GM19455 (cell line): Measurements from ENCODE around the gene ARPC5.
"Not testable (repeated sequence)": the region's sequence is repeated elsewhere in the genome, so short reads cannot be mapped to it uniquely, and the experiment has no call there.

Experiments
- ATAC-seq: cut with Tn5 transposase; IDR thresholded peaks from one replicate; pipeline ENCODE4 v1.9.1; 2021; ENCODE audit not compliant: unreplicated experiment

Gene ARPC5

DNA sequence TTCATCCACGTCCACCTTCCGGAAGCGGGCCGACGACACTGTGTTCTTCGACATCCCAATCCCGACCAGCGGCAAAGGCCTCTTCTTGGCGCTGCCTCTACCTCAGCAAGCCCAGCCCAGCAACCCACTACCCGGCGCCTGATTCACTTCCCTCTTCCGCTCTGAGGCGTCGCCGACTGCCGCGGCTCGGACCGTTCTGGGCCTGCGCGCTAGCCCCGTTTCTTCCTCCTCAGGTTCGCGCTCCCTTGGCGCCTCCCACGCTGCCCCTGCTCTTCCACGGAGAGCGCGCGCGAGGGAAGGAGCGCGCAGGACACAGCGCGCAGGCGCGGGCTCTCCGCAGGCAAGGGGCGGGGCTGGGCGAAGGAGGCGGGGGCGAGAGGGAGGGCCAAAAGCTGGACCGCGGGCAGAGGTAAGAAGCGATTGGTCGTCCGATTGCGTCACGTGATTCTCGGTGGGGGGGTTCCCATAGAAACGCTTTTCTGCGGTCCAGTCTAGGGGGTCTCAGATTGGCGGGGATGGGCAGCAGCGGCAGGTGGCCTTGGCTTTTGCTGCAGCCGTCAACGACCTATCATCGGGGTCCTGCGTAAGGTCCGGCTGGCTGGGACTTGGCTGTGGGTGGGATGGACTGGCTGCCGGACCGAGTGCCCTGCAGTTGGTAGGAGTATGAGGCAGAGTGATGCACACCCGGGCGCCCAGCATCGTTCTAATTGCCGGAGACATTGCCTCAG is at the start of gene ARPC5:
Gene ARPC5 (minus strand): TSS at position 178 of the 728 bp plus-strand sequence. CDS start 124 bp downstream, at position 54.
- peak; percentile 85 for ATAC-seq

DNA sequence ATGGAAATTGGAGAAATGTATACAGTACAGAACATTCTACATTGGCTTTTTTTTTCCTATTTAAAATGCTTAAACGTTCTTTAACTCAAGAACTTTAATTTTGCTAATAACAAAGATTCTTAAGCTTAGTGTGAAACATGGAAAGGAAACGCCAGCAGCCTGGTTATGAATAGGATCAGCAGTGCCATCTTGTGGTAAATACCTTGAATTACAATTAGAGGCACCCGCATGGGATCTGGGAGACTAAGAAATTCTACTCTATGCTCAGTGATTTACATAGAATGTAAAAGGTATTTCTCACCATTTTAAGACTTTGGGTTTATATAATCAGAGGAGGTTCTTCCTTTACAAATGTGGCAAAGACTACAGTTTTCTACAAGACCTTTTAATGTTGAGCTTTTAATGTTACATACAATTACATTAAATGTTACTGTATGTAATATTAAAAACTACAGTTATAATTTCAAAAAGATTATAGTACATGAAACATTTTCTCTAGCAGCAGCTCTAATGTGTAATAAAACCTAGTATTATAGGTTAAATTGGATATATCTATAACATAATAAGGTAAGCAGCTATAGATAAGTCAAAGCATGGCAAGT is 49.6 kb upstream of the ARPC5 start:
- ATAC-seq, result peak; percentile 61

DNA sequence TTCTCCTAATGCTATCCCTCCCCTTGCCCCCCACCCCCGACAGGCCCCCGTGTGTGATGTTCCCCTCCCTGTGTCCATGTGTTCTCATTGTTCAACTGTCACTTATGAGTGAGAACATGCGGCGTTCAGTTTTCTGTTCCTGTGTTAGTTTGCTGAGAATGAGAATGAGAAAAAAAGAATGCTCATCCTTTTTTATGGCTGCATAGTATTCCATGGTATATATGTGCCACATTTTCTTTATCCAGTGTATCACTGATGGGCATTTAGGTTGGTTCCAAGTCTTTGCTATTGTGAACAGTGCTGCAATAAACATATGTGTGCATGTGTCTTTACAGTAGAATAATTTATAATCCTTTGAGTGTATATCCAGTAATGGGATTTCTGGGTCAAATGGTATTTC is 43.8 kb upstream of the ARPC5 start:
- not testable (repeated sequence) for ATAC-seq

DNA sequence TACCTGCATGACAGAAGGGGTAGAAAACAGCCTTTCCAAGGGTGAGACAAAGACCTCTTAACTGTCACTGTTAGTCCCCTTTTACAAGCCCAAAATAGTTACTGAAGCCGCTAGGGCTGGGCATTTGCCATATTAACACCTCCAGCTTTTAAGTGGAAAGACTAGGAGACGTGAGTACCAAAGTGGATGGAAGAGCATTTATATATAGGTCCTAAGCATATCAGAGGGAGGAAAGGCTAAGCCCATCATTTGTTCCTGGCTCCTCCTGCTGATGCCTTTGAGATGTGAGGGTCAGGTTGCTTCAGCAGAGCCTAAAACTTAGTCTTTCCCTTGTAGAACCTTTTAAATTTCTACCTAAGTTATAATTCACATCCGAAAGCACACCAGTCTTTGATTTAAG is 43.2 kb upstream of the ARPC5 start:
- ATAC-seq, result no peak

DNA sequence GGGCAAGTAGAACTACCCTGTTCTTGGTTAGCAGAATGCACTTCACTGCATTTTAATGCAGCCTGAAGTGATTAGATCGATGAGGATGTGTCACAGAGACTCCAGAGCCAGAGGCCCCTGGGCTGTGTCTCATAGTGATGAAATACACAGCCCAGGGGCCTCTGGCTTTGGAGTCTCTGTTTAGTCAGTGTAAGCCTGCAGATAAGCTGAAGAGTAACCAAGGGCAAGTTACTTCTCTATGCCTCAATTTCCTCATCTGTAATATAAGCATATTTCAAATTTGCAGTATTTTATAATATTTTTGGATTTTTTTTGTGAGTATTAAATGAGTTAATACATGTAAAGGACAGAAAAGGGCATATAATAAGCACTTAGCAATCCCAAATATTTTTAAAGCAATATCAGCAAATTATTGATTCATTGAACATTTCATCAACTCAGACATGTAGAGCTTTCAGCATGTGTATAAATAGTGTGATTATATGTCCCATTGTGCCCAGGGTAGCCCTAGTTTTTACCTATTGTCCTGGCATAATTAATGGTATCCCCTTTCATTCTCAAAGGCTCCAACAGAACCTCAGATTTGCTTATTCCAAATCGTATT is 41.1 kb upstream of the ARPC5 start:
- no peak for ATAC-seq

GRCh38 chr1:183675883-183676585 is 40.5 kb upstream of the ARPC5 start:
- no peak for ATAC-seq

- ATAC-seq, result no peak
These were observed 39.8 kb upstream of the ARPC5 start for GRCh38 chr1:183675381-183675780.

DNA sequence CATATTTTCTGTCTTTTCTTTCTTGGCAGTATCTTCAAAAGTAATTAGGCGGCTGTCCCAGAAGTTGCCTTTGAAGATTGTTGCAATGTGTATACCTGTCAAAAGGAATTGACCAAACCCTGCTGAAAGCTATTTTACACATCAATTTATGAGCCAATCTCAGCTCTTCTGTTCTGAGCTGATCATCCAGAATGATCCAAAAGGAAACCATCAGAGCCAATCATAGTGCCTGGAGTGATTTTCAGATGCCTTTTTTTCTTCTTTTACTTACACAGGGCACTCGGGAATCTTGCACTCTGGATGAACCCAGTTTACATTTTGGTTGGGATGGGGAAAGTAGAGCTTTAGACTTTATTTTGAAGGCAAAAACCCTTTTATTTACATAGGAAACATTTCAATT is 39.3 kb upstream of the ARPC5 start:
- ATAC-seq, result no peak

GRCh38 chr1:183674339-183674738 is 38.8 kb upstream of the ARPC5 start:
- no peak for ATAC-seq

DNA sequence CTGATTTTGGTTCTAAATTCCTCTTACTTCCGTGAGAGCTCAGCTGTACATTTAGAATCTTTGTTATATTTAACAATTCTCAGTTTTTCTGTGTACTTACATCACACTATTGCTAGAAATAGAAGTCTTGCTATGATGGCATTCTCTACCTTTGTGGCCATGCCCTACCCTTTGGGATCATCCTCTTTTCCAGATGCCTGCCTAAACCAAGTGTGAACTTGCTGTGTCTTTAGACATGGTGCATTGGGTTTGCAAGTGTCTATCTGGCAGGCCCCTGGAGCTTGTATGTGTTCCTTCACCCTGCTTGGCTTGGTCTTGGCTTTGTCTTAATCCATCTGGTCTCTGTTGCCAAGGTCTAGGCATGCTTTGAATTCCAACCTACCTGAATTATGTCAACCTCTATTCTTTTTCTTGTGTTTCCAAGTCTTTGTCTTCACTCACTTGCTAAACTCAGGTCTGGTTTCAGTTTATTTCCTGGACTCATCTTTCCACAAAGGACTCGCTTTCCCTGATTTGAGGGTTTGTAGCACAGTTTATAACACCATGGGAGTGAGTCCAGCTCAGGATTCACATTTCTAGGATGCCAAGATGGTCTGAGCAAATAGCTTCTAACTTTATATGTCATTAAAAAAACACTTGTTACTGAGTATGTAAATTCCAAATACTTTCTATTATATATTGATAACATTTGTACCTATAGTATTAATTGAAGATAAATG is 38.2 kb upstream of the ARPC5 start:
- no peak for ATAC-seq

GRCh38 chr1:183670169-183670568 is 34.6 kb upstream of the ARPC5 start:
- no peak for ATAC-seq

GRCh38 chr1:183656355-183656754 is 20.8 kb upstream of the ARPC5 start:
- no peak for ATAC-seq

DNA sequence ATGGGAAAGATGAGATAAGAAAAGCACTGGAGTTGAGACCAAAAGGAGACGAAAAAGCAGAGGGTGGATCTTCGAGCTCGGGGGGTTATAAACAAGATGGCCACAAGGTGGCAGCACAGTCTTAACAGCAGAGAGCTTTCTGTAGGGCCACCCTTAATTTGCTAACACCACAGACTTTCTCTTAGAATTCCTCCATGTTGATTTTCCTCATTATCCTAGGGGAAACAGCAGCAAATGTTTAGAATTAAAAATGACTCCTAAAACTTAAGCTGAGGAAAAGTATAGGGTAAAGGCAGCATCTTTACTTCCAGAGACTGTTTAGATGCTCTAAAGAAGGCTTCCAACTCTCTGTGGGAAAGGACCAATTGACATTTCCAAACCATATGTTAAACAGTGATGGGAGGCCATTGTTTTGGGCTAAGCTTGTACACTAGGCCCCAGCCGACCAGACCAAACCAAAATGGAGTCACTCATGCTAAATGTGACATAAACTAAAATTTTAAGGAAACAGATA is 20.0 kb upstream of the ARPC5 start:
- no peak for ATAC-seq

- ATAC-seq, result no peak
These were observed 19.1 kb upstream of the ARPC5 start for GRCh38 chr1:183654706-183655105.

DNA sequence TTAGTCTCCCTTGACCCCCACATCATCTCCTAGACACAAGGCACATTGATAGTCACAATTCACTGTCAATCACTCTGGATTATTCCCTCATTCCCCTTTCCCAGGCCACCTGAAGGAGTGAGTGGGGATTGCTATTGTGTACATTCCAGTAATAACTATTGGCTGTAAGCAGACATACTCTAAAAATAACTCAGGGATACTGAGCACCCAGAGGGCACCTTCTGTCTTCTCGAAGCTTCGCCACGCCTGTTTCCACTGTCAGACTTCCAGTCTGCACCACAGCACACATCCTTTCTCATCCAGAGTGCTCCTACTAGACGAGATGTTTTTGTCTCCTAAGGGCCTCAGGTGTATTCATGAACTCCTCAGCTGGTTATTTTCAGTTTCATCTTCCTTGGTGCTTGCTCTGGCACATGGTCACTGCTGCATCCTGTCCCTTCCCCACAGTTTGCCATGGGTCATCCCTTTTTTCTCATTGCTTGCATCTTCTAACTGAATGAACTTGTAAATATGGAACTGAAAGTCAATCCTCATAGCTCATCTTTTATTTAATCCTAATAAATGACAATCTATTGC is 18.4 kb upstream of the ARPC5 start:
- ATAC-seq, result no peak

- no peak for ATAC-seq
These were observed 17.8 kb upstream of the ARPC5 start for GRCh38 chr1:183653462-183653794.

DNA sequence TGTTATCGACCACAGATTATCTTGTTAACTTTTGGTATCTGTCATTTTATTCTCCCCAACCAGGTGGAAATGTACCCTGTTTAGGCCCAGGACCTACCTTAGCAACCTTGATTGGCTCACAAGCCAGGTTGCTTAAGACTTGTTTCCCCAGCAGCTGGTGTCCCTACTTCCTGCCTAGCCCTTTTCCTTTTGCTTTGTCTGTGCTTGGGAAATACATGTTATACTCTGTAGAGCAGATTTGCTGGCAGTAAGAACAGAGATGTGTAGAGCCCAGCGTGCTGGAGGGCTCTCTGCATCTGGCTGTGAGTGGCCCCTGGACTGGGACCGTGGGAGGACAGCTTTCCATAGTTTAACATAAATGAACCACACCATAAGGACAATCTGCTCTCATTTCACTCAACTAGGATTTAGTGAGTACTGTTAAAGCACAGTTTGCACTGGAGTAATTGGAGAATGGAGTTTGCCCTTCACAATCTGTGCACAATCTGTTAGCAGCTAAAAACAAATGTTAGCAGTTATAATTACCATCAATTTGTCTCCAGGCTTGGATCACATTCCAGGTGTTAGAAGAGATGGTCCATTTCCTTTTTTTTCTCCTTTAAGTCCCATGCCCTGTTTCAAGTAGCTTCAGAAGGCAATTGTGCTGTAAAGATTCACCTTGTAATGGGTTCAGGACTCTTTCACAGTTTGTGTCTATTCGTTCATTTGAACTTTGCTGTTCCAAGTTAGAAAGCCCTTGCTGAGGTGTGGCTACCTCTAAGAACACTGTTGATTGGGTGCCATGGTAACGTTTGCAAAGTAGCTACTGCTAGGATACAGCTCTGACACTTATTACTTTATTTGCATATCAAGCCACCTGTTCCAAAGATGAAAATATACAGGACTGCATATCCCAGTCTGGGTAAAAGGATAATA is 17.2 kb upstream of the ARPC5 start, which contains the start of gene APOBEC4:
Gene APOBEC4 (minus strand): TSS at position 770 of the 915 bp plus-strand sequence. CDS start 4,535 bp downstream, outside the sequence.
- ATAC-seq, result no peak

DNA sequence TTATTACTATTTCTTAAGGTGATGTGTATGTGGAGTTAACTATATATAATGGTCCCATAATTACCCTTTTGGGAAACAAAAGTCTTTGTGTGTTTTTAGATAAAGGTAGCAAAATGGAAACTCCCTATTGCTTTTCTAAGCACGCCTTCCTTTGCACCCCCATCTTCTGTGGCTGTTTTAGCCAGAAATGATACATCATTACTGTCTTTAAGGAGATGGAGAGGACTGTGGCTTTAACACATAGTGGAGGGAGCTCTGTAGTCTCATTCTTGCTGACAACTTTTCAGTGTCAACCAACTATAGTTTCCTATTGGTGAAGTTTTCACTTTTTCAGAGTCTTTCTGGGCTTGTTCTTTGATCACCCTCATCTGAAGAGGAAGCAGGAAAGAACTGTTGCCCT is 16.5 kb upstream of the ARPC5 start:
- no peak for ATAC-seq

- no peak for ATAC-seq
These were observed 16.0 kb upstream of the ARPC5 start for GRCh38 chr1:183651612-183652011.
